LNCAP (cell line): ENCODE data around the gene TRMT61B.

Experiments
- CTCF ChIP-seq: fragments of 450-650 bp; IDR thresholded peaks from 2 replicates; pipeline ENCODE4 v1.5.1; 2017; ENCODE audit warnings: mild to moderate bottlenecking

Gene TRMT61B

DNA sequence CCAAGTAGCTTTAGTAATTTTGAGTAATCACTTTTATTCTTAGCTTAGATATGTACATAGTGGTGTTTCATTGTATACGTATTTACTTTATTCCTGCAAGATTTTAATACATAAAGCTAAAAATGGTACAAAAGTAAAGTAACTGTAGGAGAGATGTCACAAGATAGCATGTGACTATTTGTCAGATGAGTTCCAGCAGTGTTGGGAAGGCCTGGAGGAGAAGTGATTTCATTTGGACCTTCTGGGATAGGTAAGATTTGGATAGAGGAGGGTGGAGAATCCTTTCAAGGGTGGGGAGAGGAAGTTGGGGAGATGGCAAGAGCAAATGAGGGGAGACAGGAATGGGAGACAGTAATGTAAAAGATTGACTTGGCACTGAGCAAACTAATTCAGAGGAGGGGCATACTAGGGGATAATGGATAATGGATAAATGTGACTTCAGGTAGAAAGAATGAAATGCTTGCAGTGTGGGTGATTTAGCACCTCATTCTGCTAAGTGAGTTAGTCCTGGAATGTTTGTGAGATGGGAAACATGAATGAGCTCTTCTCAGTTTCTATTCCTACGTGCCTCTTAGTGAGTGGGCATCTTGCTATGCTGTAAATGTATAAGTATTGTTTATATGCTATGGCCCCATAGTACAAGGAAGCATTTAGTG is 34.8 kb upstream of the TRMT61B start:
- no peak for TF ChIP-seq CTCF

DNA sequence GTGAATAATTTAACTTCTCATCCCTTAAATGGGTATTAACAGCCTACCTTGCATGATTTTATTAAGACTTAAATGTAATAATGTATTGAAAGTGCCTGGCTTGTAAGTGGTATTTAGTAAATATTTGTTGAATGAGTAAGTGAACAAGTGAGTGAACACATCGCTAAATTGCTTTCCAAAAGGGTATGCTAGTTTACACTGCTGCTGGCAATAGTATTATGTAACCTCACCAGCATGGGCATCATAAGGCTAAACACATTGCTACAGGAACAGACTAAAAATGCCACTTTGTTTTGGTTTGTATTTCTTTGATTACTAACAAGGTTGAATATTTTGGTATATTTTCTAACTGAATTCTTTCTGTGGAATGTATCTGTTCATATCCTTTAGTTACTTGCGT is 34.2 kb upstream of the TRMT61B start:
- no peak for TF ChIP-seq CTCF

- no peak for TF ChIP-seq CTCF
Measured at GRCh38 chr2:28902584-28902983, 32.5 kb upstream of the TRMT61B start.

DNA sequence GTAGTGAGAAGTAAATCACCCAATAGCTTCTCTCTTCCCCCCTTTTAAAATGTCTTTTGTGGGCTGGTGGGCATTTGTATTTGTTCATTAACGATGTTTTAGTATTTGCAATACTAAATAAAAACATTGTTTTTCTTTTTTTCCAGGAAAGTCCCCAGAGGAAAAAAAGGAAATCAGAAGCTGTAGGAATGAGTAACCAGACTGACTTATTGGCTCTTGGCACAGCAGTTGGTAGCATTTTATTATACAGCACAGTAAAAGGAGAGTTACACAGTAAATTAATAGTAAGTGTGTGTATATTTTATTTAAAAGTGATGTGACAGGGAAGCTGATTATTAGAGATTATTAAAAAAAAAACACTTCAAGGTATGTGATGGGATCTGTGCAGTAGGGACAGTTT is 31.7 kb upstream of the TRMT61B start:
- TF ChIP-seq CTCF: no peak

DNA sequence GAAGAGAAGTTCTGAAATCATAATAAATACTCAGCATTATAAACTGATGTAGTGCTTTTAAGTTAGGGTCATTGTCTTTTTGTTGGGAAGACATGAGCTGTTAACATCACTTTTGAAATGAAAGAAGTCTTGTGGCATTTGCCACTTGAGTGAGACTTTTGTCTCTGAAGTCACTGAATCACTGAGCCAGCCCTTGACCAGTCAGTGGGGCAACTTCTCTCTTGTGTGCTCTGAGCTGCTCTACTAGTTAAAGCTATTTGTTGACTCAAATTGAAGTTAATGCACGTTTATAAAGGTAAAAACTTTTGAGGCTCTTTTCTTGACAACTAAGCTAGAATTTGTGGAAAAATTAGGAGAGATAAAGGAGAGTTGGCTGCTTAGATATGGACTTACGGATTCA is 31.1 kb upstream of the TRMT61B start:
- no peak for TF ChIP-seq CTCF

- TF ChIP-seq CTCF: no peak
Measured at GRCh38 chr2:28898048-28898447, 27.9 kb upstream of the TRMT61B start.

DNA sequence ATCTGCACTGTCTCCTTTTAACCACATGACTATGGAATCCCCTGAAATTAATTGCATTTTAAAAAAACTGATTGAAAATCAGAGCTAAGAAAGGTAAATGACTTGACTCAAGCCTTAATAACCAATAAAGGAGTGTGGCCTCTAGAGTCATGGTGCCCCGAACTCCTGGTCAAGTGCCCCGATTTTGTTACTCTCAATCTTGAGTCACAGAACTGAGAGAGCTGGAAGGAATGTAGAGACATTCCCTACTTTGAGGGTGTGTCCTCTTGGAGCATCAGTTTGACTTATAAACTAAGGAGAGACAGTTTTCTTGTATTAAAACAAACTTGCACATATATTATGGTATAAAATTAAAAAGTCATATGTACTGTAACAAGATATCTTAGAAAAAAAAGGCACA is 26.8 kb upstream of the TRMT61B start:
- TF ChIP-seq CTCF: no peak
